ENCODE results near the gene PIGU. TPM values are rescaled to one million over a fixed set of nuclear protein-coding genes. Genes with fewer than 3 reads are reported as not detected.
"Not testable (repeated sequence)": the region's sequence is repeated elsewhere in the genome, so short reads cannot be mapped to it uniquely, and the experiment has no call there.

Gene PIGU
- total and polyA plus RNA-seq, 2 of the 13 experiments (the other 11 are each of a cell fraction or from before 2014, with no cell fraction given) = 45.5 to 231 TPM

DNA sequence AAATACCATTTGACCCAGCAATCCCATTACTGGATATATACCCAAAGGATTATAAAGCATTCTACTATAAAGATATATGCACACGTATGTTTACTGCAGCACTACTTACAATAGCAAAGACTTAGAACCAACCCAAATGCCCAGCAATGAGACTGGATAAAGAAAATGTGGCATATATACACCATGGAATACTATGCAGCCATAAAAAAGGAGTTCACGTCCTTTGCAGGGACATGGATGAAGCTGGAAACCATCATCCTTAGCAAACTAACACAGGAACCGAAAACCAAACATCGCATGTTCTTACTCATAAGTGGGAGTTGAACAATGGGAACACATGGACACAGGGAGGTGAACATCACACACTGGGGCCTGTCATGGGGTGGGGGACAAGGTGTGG lies 64.9 kb downstream of the PIGU start:
- FAIRE-seq; H3K27ac ChIP-seq (ENCODE audit: extremely low read length, insufficient read depth, low read length); H4K20me1 ChIP-seq (ENCODE audit: insufficient read depth, low read length); CTCF ChIA-PET (ENCODE audit: low intra/inter-chr PET ratio, low total read pairs); DNase-seq (ENCODE audit: low spot score); H3K79me2 ChIP-seq (ENCODE audit: insufficient read depth, low read length); in situ Hi-C loops (cut with HindIII; ENCODE audit: extremely low pct_ligation_motif_present, low pct_unique_long_range_greater_than_20kb); H3K4me3 ChIP-seq (replicated peaks in 1 of 3; ENCODE audit: insufficient read depth in 1 of 3, low read depth in 2 of 3, low read length in 3 of 3); H3K9ac ChIP-seq (ENCODE audit: insufficient read depth, low read depth, low read length); ATAC-seq; BruUV-seq (replicated peaks); H3K27me3 ChIP-seq (ENCODE audit: control insufficient read depth in 1 of 2, insufficient read depth in 2 of 2, low read length in 2 of 2); H3K9me3 ChIP-seq (ENCODE audit: low read length); POLR2A ChIA-PET; H3K4me2 ChIP-seq (ENCODE audit: low read depth, low read length); H2AFZ ChIP-seq (ENCODE audit: low read length); intact Hi-C loops (cut with micrococcal nuclease; ENCODE audit: unreplicated experiment): not testable (repeated sequence)
- peaks cover 6 to 20% of the 10 kb centered on the region in 2 experiments for H3K36me3 ChIP-seq (replicated peaks in 1 of 2; ENCODE audit: control insufficient read depth in 1 of 2, insufficient read depth in 2 of 2, low read length in 2 of 2)
- TF ChIP-seq ADNP (CRISPR knock-in tag; IDR thresholded peaks at IDR 0.05) (peak; percentile 43; the same call in 1 of the 2 replicates), ZMYM3 (CRISPR knock-in tag; IDR thresholded peaks at IDR 0.05) (peak; percentile 62; the same call in 1 of the 2 replicates)
- H3K4me1 ChIP-seq (ENCODE audit: insufficient read depth, low read length) = peaks cover 16% of the 10 kb centered on the region
- over 99% methylated on average over 4 of the region's 4 CpGs for WGBS (ENCODE audit: low lambda C conversion rate)

DNA sequence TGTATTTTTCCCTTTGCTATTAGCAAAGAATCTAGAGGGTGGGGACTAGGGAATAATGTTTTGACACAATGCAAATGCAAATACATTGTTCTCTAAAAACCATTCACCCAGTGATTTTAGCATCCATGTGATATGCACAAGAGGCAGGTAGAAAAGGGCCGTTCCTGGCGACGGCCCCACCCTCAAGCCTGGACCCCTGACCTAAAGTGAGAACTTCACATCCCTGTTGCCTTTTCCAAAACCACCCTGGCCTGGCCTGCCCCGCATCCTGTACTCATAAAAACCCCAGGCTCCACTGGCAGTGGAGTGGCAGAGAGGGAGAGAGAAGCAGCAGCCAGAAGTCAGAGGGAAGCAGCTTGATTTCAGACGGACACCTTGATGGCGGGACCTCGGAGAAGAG lies 69.8 kb downstream of the PIGU start:
- Histone ChIP-seq H3K9me3 (ENCODE audit: low read length) (no peaks in the 10 kb centered on the region), H3K79me2 (ENCODE audit: insufficient read depth, low read length) (no peaks in the 10 kb centered on the region), H3K9ac (ENCODE audit: insufficient read depth, low read depth, low read length) (no peak overlapping the region), H2AFZ (ENCODE audit: low read length) (no peak overlapping the region), H3K27ac (ENCODE audit: extremely low read length, insufficient read depth, low read length) (no peak overlapping the region), H3K4me3 (replicated peaks in 1 of 3; ENCODE audit: insufficient read depth in 1 of 3, low read depth in 2 of 3, low read length in 3 of 3) (no peak overlapping the region), H3K4me2 (ENCODE audit: low read depth, low read length) (no peak overlapping the region), H3K4me1 (ENCODE audit: insufficient read depth, low read length) (peaks cover 35% of the 10 kb centered on the region), H4K20me1 (ENCODE audit: insufficient read depth, low read length) (no peaks in the 10 kb centered on the region), H3K36me3 (replicated peaks in 1 of 2; ENCODE audit: control insufficient read depth in 1 of 2, insufficient read depth in 2 of 2, low read length in 2 of 2) (peaks cover 0 to 1% of the 10 kb centered on the region in 2 experiments; a peak in 4 of 5 replicates), H3K27me3 (ENCODE audit: control insufficient read depth in 1 of 2, insufficient read depth in 2 of 2, low read length in 2 of 2) (no peaks in the 10 kb centered on the region)
- FAIRE-seq = no peak
- ATAC-seq = no peak
- DNase-seq (ENCODE audit: low spot score) = no peak
- WGBS (ENCODE audit: low lambda C conversion rate) = 97% methylated on average over 7 of the region's 7 CpGs
- in situ Hi-C loops (cut with HindIII; ENCODE audit: extremely low pct_ligation_motif_present, low pct_unique_long_range_greater_than_20kb) (no loop called here), intact Hi-C loops (cut with micrococcal nuclease; ENCODE audit: unreplicated experiment) (no loop called here)
- no TSS peak for BruUV-seq (replicated peaks)
- TF ChIP-seq, protein P1, sequence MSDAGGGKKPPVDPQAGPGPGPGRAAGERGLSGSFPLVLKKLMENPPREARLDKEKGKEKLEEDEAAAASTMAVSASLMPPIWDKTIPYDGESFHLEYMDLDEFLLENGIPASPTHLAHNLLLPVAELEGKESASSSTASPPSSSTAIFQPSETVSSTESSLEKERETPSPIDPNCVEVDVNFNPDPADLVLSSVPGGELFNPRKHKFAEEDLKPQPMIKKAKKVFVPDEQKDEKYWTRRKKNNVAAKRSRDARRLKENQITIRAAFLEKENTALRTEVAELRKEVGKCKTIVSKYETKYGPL (CRISPR knock-in tag; IDR thresholded peaks at IDR 0.05) = no peak
- no peak for TF ChIP-seq ZNF672 (CRISPR knock-in tag; IDR thresholded peaks at IDR 0.05)
- 0 out of 2 replicates have a peak, but pooled peaks have one; percentile 29 for TF ChIP-seq ZNF501 (CRISPR knock-in tag; IDR thresholded peaks at IDR 0.05)
- TF ChIP-seq KDM5B (CRISPR knock-in tag; IDR thresholded peaks at IDR 0.05; ENCODE audit: borderline replicate concordance) = 0 out of 2 replicates have a peak, but pooled peaks have one; percentile 45
- TF ChIP-seq MED8 (CRISPR knock-in tag; IDR thresholded peaks at IDR 0.05; ENCODE audit: insufficient replicate concordance) = no peak
- ChIA-PET POLR2A (interaction anchor here (1.3 kb wide), 1 partner anchor 14 kb away, joined by 3 read pairs; no protein-coding TSS in a partner anchor), CTCF (ENCODE audit: low intra/inter-chr PET ratio, low total read pairs) (no interaction called here)
